A204.1 (cell line): ENCODE data around the gene WAPL.

ENCODE experiments used
- FAIRE-seq: peaks from 2 replicates; lab custom pipeline; 2012; peaks lifted over from hg19 to GRCh38; lab: Jason Lieb, UNC

WAPL gene

GRCh38 chr10:86411852-86412560 is 109.6 kb downstream of the WAPL start:
- FAIRE-seq = no peak

- no peak for FAIRE-seq
These were observed 110.2 kb downstream of the WAPL start for GRCh38 chr10:86411281-86411841.

GRCh38 chr10:86410542-86411124 is 111.0 kb downstream of the WAPL start:
- no peak for FAIRE-seq

GRCh38 chr10:86409183-86409582 is 112.4 kb downstream of the WAPL start:
- no peak for FAIRE-seq

- FAIRE-seq = no peak
These were observed 118.3 kb downstream of the WAPL start for GRCh38 chr10:86403183-86403797.

GRCh38 chr10:86402283-86402941 is 119.2 kb downstream of the WAPL start:
- no peak for FAIRE-seq

GRCh38 chr10:86401588-86402282 is 119.9 kb downstream of the WAPL start:
- FAIRE-seq = no peak

- no peak for FAIRE-seq
These were observed 120.6 kb downstream of the WAPL start for GRCh38 chr10:86400705-86401587.

- peak; percentile 21 for FAIRE-seq
These were observed 121.5 kb downstream of the WAPL start for GRCh38 chr10:86399879-86400704.

- FAIRE-seq = no peak
These were observed 122.1 kb downstream of the WAPL start for GRCh38 chr10:86399514-86399878.

GRCh38 chr10:86397120-86397519 is 124.5 kb downstream of the WAPL start:
- no peak for FAIRE-seq

GRCh38 chr10:86393862-86394455 is 127.6 kb downstream of the WAPL start:
- FAIRE-seq = no peak

GRCh38 chr10:86393362-86393761 is 128.2 kb downstream of the WAPL start:
- FAIRE-seq = no peak

GRCh38 chr10:86392723-86393094 is 128.9 kb downstream of the WAPL start:
- no peak for FAIRE-seq

- no peak for FAIRE-seq
These were observed 129.4 kb downstream of the WAPL start for GRCh38 chr10:86391986-86392722.

- FAIRE-seq = no peak
These were observed 130.3 kb downstream of the WAPL start for GRCh38 chr10:86391236-86391840.

GRCh38 chr10:86390337-86391120 is 131.1 kb downstream of the WAPL start:
- FAIRE-seq = no peak
